C1 segment of cervical spinal cord (tissue), 14 donors: ENCODE results near the gene ARHGEF28.

ENCODE experiments used
- DNase-seq, 14 donors: peaks; one replicate each; lab custom pipeline; 2025; lab: John Stamatoyannopoulos, UW

The ARHGEF28 gene

DNA sequence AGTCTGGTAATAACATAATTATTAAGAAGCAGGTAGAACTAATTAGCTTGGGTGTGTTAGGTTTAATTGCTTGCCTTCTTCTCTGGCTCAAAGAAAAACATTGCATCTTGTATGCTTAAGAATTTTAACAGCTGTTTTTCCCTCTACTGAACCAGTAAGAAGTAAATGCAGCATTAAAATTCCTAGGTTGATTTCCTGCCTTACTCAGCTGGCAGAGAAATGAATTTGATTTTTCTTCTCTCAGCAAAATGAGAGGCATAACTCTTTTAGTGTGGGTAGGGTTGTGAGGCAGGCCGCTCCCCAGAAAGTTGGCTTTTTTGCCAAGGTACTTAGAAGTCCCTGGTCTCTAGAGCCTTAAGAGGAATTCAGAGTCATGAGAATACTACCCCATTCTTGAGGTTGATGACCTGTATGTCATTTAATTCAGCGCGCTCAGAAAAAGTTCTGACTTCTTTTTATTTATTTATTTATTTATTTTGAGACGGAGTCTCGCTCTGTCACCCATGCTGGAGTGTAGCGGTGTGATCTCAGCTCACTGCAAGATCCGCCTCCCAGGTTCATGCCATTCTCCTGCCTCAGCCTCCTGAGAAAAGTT lies 302.6 kb downstream of the ARHGEF28 start:
- no peak for DNase-seq

DNA sequence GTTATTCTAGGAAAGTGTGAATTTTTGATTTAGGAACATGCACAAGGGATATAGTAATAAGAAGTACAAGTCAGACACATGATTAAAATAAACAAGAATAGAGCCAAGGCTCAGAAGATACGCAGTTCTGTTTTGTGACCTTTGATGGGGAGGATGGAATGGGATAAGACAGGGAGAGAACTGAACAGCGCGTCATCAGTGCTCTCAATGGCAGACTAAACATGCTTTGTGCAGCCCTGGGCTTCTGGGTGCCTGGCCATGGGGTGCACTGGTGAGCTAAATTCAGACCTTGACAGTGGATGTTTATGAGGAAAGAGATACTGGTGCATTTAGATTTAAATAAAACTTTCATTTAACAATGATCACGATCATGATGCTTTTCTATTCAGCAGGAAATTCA lies 309.7 kb downstream of the ARHGEF28 start:
- DNase-seq, result no peak

DNA sequence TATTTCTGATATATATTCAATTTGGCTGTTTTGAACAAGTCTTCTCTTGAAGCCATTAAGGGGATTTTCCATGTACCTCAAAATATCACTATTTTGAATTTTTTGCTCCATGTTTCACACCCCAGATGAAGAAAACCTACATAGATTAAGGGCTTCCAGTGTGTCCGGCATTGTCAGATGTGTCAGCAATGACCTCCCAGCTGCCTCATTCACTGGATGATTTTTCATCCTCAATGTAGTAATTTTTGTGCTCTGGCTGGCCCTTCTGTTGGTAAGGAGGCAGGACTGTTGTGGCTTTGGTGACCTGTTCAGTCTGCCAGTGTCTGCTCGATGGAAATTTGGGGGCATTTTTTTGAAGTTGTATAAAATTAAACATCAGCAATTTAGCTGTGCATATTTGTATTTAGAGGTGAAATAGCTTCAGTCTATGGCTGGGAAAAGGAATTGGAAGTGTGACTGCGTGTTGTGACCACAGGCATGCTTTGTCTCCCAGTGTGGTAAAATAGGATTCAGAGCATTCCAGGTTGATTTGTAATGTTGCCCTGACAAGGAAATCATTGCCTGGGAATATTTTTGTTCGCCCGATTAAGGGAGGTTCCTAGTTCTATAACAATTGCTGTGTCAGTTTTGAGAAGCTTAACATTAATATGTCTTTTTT lies 312.4 kb downstream of the ARHGEF28 start:
- DNase-seq, result no peak

DNA sequence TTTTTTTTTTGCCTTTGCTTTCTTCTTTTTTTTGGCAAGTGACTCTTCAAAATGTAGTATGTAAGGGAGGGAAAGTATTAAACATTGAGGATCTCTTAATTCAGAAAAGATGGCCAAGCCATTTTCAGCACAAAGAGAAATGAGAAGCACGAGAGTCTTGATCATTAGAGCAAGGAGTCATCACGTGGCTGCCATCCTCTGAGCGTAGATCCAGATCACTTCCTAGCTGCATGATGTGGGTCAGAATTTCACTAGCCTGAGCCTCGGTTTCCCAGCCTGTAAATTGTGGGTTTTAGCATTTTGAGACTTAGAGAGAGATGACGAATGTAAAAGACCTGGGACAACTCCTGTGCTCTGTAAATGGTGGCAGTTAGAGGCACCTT lies 312.9 kb downstream of the ARHGEF28 start:
- no peak for DNase-seq

DNA sequence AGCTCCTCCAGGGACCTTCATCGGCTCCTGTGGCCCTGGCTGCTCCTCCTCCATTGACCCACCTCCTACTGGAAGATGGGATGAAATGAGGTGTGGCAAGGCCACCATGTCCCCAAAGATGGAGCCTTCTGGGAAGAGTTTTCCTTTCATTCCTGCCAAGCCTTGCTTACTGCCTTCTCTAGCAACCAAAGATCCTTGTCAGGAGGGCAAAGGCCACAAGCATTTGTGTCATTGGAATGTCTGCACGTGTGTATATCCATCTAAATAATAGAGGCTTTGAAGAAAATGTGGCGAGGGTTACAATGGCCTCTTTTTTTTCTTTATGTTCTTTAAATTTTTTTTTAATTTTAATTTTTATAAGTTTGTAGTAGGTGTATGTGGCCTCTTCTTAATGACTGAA lies 313.6 kb downstream of the ARHGEF28 start:
- DNase-seq, result no peak

DNA sequence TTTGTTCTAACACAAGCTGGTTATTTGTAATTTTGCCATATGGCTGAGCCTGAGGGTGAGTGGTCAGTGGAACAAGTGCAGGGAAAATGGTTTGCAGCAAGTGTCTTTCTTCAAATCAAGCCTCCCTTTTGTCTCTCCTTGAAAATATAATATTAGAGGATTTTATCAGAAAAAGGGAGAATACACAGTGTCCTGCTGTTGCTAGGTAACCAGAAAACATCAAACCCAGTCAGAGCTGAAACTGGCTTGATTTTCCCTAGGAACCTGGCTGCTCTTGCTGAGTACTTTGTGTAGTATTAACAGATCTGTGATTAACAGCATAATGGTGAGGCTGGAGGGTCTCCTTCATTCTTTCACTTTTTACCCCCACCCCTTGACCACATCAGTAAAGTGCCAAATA lies 314.0 kb downstream of the ARHGEF28 start:
- peak in 1 of 14 donors; percentile 3 for DNase-seq

DNA sequence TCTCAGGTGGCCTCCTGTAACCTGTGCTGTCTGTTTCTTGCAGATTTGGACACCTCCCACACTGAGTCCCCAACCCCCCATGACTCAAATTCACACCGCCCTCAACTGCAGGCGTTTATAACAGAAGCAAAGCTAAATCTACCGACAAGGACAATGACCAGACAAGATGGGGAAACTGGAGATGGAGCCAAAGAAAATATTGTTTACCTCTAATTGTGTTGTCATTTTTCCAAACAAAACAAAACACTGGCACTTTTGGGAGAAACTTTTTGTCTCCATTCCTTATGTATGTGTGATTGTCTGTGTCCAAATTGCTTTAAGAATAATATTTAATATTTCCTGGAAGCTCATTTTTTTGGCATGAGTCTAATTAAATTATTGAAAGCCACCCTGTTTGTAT lies 314.8 kb downstream of the ARHGEF28 start:
- DNase-seq, result no peak

DNA sequence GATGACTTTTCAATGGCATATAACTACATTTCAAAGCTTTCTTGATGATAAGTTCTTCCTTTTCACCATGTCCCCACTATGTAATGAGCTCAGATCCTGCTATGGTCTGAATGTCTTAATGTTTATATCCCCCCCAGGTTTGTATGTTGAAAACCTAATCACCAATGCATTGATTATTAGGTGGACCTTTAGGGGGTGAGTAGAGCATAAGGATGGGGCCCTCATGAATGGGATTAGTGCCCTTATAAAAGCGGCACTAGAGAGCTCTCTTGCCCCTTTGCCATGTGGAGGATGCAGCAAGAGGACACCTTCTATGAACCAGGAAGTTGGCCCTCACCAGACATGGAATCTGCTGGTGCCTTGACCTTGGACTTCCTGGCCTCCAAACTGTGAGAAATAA lies 316.8 kb downstream of the ARHGEF28 start:
- no peak for DNase-seq

DNA sequence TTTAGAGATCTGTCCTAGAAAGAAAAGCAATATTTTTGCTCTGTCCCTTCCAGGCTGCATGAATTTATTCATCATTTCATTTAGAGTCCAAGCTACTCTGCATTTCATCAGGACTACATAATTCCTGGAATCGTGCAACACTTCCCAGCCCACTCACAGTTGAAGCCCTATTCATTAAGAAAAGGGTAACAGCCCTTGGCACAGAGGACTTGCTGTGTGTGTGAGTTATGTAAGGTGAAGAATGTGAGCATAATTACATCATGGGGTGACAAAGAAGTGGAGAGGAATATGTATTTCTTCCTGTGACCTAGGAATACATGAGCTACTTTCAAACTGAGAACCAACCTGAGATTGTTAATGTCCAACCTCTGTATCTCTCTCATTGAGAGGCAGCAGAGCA lies 317.4 kb downstream of the ARHGEF28 start:
- DNase-seq, result no peak

DNA sequence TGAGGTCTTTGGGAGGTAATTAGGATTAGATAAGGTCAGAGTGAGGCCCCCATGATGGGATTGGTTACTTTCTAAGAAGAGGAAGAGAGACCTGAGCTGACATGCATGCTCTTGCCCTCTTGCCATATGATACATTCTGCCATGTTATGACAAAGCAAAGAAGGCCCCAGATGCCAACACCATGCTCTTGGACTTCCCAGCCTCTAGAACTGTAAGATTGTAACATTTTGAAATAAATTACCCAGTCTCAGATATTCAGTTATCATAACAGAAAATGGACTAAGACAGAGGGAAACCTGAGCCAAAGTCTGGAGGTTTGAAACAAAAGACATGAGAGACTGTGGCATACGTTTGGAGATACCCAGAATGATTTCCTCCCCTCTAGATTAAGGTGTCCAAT lies 318.6 kb downstream of the ARHGEF28 start:
- DNase-seq, result no peak

DNA sequence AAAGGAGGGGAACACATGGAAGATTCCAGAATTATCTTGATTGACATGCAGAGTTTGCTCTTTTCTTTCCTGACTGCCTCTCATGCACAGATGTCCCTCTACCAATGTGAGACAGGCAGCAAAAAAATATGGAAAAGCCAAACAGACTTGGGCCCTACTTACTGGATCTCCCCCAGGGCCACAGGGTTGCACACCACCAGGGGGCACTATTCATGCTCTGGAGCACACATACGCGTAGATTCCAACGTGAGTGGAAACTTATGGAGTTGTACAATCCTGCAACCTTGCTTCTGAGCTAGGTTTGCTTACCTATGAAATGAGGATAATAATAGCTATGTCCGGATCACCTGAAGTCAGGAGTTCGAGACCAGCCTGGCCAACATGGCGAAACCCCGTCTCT lies 319.5 kb downstream of the ARHGEF28 start:
- DNase-seq, result no peak

DNA sequence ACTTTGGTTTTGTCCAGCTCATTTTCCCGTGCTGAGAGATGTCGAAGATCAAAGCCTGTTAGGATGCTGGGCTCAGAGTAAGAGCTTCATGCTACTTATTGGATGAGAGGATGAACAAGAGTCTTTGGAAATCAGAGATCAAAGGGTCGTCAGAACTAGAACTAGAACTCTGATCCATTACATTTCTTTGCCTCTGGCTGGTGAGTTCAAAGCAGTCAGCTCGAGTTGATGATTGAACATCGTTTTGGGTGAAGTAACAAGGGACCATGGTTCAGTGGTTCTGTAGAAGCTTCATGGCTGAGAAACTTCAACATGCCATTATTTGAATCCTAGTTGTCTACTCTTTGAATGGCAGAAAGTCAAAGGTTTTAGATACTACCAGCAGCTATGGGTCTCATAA lies 320.3 kb downstream of the ARHGEF28 start:
- DNase-seq, result no peak

DNA sequence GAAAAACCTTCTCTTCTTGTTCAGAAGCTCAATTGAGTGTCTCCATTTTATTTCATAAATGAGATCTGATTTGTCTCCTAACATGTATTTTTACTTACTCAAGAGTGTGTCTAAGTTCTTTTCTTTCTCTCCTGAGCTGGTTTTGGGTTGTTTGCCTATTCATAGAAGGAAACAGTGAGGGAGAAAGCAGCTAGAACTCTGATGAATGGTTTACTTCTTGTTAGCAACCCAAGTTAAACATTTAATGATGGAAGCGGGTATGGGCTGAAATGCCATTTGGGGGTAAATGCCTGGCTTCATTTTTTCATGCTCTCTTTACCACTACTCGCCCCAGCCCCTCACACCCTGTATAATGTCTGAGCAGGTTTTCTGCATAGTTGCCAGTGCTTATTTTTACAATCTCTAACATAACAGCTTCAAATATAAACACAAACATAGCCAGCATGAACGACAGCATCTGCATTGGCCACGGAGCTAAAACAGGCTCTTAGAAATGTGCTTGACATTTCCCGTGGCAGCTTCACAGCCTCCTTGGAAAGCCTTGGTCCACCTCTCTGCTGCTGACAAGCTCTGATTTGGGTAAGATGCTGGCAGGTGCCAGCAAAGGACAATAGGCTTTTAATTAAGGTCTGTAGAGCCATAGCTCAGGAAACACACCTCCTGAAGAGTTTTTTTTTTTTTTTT lies 321.1 kb downstream of the ARHGEF28 start:
- no peak for DNase-seq

DNA sequence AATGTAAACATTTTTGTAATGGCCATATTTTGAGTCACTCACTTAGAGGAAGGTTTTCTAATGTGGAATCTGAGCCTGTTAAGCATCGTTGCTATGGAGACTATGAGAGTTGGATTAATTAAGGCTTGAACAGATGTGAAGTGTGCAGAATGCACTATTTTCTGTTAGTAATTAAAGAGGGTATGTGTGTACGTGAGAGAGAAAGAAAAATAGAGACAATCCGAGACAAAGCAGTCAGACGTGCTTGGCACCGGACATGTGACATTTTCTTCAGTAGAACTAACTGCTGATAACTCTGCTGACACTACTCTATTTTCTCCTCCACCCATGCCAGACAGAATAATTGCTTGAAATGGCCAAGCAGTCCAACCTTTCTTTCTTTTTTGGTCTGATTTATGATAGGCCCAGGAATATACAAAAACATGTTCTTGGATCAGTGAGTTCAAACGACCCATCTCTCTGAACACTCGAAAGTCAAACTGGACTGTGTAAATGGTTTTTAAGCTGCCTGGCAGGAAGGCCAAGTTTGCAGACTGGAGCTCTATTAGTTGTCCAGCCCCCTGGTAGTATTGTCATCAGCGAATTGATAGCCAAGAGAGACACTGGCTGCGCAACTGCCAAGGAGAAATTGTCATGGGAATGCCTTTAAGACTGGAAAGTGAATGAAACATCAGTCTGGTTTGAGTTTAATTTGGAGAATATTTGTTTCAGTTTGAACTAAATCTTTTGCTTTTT lies 322.1 kb downstream of the ARHGEF28 start:
- no peak for DNase-seq

DNA sequence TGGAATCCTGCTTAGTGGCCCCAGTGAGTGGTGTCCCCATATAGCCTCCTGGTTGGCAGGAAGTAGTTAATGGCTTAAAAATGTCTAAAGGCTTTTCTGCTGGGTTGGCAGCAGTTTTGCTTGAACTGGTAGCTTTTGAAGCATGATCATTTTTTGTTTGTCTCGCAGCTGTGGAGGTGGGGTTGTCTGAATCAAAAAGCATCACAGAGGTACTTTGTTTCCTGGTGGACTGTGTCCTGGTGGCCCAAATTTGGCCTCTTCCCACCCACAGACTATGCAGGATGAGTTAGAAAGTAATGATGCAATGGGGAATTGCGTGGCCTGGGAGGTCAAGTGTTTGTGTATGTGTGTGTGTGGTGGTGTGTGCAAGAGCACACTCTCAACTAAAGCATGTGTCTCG lies 322.7 kb downstream of the ARHGEF28 start:
- no peak for DNase-seq

DNA sequence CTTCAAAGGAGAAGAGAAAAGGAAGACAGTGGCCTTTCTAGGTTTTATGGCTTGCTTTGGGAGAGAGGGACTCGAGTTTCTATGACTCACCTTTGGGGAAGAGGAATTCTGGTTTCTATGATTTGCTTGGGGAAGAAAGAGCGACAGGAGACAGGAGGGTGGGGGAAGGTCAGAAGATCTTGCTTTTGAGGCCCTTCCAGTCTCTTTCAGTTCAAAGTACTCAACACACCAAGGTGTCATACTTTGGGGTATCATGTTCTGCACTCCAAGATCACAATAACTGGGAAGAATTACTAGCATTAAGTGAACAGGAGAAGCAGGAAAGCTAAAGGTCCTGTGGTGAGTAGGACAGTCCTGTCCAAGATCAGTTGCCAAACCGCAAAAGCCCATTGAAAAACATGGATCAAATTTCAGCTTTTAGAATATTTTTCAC lies 324.5 kb downstream of the ARHGEF28 start:
- DNase-seq, result no peak

DNA sequence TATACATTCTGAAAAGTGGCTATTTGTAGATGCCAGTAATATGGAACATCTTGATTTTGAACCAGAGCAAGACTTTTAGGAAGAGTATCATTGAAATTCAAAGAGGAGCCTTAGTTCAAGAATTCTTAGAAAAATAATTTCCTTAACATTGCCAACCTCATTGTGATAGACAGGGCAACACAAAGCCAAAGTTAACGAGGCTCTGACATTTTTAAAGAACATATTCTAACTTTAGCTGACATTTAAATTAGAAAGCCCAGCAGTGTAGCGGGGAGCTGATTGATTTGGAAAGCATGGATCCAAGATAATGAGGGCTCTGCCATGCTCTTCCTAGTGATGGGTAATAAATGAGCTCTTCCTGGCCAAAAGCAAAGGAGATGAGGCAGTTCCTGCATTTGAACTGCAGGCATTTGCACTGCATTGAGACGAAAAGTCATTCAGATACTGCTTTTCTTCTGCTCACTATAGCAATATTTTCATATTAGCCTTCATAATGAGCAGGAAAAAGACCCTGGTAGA lies 325.0 kb downstream of the ARHGEF28 start:
- no peak for DNase-seq

DNA sequence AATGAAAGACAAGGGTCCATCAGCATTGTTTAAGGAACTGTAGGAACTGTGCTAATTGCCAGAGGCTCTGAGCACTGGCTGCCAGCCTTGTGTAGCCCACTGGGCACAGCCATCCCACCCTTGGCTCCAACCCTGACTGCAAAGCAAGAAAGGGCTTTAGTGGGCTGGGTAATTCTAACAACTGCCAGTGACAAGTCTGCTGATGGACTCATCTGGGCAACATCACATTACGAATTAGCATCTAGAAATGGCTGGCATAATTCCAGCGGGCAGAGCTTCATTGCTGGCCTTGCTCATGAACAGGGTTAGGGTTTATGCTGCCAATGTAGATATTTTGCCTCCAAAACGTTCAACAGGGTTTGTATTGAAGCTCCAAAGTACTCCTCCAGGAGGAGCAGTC lies 326.9 kb downstream of the ARHGEF28 start:
- DNase-seq, result no peak

DNA sequence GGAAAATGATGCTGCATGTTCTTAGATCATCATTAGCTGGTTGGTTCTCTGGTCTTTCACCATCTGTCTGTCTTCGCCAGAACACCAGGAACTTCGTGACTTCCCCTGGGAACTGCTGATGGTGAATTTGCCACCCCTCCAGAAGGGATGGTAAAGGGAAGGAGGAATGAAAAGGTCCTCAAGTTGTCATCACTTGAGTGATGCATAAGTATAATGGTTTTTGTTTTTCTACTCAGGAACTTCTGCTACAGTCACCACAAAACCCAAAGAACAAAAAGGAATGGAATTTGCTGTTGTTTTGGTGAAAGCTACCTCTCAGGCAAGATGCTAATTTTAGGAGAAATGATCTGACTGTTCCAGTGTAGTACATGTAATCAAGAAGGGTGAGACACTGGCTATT lies 328.4 kb downstream of the ARHGEF28 start:
- no peak for DNase-seq

DNA sequence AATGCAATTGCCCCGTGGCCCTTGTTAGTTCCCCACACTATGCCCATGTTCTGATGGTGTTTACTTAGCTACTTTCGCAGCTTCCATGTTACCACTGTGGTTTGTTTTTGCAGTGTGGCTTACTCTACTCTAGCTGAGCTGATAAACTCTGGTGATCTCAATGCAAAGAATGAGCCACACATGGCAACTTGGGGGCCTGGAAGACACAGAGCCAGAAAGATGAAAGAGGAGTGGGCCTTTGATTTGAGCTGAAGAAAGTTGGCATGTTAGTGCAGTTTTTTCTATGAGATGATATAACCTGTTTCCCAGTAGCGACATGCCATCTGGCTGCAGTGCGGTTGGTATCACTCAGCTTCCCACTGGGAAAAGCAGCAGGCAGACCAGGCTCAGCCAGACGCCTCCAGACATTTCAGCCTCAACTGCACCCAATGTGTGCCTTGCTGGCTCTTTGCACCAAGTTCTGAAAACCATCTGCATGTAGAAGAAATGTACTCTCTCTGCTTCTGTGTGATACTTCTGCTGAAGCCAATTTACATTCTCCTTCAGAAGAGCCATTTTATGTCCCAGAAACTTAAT lies 329.4 kb downstream of the ARHGEF28 start:
- no peak for DNase-seq

DNA sequence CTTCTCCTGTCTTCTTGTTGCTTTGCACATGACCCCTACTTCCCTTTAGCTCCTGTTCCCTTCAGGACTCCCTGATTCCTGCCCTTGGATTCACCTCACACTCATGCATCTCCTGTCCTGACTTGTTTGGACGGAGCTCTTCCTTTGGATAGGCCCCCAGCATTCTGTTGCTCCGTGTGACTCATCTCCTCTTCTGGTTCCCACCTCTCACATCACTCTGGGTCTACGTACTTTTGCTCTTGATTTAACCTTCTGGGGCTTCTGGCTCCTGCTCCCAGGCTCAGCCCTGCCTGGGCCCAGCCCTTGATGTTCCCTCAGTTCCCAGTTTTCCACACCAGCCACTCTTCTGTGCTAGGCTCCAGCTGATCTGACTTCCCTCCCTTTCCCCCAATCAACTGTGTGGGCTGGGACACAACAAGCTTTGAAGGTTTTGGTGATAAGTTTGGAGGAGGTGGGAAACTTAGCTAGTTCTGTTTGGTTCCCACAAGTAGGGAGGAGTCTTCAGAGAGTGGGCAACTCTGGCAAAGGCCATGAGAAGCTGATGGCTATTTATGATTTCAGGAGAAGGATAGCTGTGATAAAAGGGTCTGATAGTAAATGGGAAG lies 331.5 kb downstream of the ARHGEF28 start:
- no peak for DNase-seq

DNA sequence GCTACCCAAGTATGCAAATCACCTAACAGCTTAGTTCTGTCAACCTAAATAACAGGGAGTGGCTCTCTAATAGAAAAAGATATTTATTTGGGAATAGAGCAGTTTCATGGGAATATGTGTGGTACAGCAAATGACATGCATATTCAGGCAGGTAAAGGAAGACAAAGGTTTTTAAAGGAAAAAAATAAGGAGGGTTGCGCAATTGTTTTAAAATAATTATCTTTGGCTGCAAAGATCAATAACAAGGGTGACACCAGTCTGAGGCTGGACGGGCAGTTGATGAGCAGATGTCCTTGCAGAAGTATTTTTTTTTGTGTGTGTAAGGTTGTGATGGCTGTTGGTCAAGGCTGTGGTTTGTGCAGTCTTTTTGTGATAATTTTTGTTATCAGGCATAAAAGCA lies 332.0 kb downstream of the ARHGEF28 start:
- DNase-seq, result no peak
